GM23248 (cell line): ENCODE data around the gene DDC.

Experiments used
- EZH2 ChIP-seq: fragments of 200-600 bp; sonication (generic); IDR thresholded peaks from 2 replicates; pipeline ENCODE4 v1.6.1; 2018; ENCODE audit warnings: antibody characterized with exemption, mild to moderate bottlenecking; ENCODE audit not compliant: insufficient read depth, poor library complexity, severe bottlenecking
- EZH2phosphoT487 ChIP-seq: fragments of 200-600 bp; sonication (generic); IDR thresholded peaks from 2 replicates; pipeline ENCODE4 v1.6.1; 2018; ENCODE audit warnings: antibody characterized with exemption, moderate library complexity, mild to moderate bottlenecking, low read depth; ENCODE audit not compliant: insufficient read depth

- no peak for TF ChIP-seq EZH2
- no peak for TF ChIP-seq EZH2phosphoT487
Measured at GRCh38 chr7:50472427-50472826, 92.8 kb downstream of the DDC start.
